Hematopoietic multipotent progenitor cell treated with erythropoietin and hydrocortisone succinate and interleukin-3 and kit ligand, for 8 days (in vitro differentiated cells): ENCODE measurements around the gene SH2D3C.
A peak's percentile ranks its signal among the peaks of the same experiment; 100 is the strongest.

Source experiments
- DNase-seq: peaks from one replicate; pipeline ENCODE4 v3.0.0-alpha.2; 2015

SH2D3C gene

GRCh38 chr9:127778280-127779135, at the start of gene SH2D3C:
Gene SH2D3C, minus strand, starts transcription at chr9:127778666. Its CDS starts 39 bp downstream, at chr9:127778627.
- no peak for DNase-seq

DNA sequence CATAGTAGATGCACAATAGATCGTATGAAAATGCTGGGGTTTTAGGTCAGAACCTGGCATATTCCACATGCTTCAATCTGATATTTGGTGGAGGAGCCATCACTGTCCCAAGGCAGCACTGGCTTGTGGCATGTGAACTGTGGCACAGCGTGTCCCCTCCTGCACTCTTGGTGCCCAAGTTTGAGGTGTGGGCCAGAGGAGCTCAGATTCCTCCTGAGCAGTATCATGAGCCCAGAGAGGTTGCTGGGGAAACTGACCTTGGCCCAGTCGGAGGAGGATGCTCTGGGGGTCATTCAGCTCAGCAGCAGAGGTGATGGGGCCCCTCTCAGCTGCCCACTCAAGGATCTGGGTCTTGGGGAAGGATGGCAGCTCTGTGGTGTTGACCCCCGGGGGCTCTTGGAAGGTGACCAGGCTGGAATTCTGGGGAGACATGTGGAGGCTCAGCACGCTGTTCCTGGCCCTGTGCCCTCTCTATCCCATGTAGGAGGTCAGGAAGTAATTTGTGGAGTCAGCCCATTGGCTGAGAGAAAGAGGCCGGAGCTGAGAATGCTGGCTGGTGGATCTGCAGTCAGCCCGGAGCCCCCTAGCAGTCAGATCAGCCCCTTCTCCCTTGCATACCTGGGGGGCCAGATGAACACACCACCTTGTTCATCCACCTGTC, 47.9 kb upstream of the SH2D3C start:
- no peak for DNase-seq

GRCh38 chr9:127825319-127826051, 47.0 kb upstream of the SH2D3C start:
- no peak for DNase-seq

GRCh38 chr9:127822108-127822507, 43.6 kb upstream of the SH2D3C start:
- DNase-seq: no peak

DNA sequence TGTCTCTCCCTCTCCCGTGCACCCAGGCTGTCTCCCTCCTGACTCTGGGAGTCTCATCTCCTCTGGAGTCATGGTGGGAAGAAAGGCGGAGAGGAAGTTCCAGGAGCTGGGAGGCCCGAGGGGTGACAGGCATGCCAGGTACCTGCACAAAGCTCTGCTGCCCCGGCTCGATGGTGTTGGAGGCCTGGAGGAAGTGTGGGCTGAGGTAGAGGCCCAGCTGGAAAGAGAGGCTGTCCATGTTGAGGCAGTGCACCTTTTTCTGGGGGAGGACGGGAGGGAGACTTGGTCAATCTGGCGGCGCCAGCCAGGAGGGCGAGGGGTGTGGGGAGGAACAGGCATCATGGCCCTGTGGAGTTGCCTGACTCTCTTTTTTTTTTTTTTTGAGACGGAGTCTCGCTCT, 40.1 kb upstream of the SH2D3C start:
- DNase-seq: no peak

GRCh38 chr9:127817881-127818434, 39.5 kb upstream of the SH2D3C start:
- no peak for DNase-seq

DNA sequence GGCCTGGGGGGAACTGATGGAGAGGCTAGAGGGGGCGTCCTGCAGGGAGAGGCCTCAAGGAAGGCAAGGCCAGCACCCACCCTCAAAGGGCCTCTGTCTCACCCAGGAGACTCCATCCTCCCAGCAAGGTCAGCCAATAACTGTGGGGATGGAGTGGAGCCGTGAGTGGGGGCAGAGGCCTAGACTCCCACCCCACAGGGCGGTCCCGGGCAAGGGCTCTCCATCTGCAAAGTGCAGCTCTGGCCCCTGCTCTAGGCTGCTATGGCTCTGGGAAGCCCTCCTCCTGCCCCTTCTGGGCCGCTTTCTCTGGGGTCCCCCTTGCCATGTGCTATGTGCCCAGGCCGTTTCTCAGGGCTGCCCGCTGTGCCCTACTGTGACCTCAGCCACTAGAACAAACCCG, 38.3 kb upstream of the SH2D3C start:
- no peak for DNase-seq

DNA sequence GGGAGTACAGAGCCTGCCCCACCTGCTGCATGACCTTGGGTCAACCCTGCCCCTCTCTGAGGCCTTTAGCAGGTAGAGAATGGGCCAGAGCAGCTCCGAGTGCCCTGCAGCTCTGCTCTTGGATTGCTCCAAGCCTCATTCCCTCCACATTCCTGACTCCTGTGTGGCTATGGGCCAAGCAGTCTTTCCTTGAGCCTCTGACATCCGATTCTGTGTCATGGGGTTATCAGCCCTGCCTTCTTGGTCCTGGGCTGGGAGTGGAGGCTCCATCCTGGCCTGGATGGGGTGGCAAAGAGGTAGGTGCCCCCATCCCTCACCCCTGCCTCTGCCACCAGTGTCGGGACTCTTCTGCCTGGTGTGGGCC, 37.9 kb upstream of the SH2D3C start:
- no peak for DNase-seq

DNA sequence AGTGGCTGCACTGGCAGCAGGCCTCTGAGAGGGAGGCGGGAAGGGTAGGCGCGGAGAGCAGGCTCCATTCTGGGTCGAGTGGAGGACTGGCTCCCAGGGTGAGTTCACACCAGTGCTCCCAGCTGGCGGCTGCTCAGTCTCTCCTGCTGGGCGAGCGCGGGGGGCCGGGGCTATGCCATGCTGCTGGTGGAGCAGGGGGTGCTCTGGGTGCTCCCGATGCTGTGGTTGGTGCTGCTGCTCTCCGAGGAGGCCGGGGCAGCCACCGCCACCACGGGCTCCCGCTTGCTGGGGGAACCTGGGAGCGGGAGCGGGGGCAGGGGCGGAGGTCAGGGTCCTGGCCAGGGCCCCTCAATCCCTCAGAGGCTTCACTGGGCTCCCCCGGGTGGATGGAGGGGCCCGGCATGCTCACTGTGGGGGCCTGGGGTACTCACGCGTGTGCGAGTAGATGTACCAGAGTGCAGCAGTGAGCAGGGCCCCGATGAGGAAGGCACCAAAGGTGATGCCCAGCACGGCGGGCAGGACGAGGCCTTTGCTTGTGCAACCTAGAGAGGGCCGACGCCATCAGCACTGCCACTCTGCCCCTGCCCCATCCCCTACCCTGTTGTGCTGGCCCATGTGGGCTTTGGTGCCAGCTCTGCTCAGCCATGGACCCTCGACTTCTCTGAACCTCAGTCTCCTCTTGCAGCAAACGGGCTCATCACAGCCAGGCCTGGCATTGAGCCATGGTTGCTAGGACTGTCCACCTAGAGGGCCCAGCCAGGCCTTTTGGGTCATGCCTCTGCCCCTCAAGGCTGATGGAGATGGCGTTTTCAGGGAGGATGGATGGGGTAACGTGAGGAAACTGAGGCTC, 37.3 kb upstream of the SH2D3C start:
- no peak for DNase-seq

GRCh38 chr9:127814619-127815511, 36.4 kb upstream of the SH2D3C start:
- DNase-seq: no peak

DNA sequence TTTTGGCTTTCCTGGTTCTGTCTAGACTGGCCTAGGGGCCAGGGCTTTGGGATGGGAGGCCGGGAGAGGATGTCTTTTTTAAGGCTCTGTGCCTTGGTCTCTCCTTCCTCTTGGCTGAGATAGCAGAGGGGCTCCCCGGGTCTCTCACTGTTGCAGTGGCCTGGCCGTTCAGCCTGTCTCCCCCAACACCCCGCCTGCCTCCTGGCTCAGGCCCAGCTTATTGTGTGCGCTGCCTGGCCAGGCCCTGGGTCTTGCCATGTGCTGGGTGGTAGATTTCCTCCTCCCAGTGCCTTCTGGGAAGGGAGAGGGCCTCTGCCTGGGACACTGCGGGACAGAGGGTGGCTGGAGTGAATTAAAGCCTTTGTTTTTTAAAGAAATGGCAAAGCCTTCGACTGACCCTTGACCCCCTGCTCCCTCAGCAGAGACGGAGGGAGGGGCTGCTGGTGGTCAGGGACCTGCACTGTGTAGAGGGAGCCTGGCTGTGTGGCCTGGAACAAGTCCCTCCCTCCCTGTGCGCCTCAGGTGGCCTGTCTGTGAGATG, 35.3 kb upstream of the SH2D3C start:
- peak; percentile 66 for DNase-seq

DNA sequence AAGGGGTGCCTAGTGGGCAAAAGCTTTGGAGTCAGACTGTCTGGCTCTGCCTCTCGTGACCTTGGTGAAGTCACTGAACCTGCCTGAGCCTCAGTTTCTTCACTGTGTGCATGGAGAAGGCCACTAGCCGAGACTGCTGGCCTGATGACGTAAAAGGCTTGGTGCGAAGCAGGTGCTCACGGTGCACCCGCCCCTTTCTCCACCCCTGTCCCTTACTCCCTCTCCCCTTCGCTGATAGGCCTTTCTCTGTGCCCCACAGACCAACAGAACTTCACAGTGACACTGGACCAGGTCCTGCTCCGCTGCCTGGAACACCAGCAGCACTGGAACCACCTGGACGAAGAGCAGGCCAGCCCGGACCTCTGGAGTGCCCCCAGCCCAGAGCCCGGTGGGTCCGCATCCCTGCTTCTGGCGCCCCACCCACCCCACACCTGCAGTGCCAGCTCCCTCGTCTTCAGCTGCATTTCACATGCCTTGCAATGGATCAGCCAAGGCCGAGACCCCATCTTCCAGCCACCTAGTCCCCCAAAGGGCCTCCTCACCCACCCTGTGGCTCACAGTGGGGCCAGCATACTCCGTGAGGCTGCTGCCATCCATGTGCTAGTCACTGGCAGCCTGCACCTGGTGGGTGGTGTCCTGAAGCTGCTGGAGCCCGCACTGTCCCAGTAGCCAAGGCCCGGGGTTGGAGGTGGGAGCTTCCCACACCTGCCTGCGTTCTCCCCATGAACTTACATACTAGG, 34.6 kb upstream of the SH2D3C start:
- DNase-seq: no peak

- DNase-seq: no peak
These were observed 33.5 kb upstream of the SH2D3C start for GRCh38 chr9:127812011-127812410.

GRCh38 chr9:127810378-127811187, 32.1 kb upstream of the SH2D3C start:
- no peak for DNase-seq

DNA sequence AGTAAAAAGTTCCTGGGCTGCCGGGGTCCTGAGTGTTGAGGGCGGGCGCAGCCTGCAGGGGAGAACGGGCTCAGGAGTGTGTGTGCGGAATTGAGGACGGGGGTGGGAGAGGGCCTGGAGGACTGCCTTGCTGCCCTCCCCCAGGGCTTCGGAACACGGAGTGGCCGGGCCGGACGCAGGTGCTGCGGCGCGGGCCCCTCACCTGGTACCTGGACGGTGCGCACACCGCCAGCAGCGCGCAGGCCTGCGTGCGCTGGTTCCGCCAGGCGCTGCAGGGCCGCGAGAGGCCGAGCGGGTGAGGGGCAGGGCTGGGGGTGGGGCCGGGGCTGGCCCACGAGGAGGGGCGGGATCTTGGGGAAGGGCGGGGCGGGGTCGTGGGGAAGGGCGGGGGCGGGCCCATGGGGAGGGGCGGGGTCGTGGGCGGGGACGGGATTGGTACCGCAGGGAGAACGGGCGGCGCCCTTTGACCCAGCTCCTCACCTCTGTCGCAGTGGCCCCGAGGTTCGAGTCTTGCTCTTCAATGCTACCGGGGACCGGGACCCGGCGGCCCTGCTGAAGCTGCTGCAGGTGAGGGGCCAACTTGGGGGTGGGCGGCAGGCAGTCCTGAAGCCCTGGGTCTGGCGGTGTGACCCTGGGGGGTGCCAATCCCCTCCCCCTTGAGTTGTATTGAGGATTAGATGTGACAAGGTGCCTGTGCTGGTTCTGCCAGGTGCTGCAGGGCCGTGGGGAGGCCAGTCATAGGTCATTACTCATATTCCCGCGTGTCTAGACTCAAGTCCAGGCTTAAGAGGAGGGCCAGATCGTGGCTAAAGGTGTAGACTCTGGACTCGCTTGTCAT, 31.3 kb upstream of the SH2D3C start:
- DNase-seq: peak; percentile 37

GRCh38 chr9:127809002-127809539, 30.6 kb upstream of the SH2D3C start:
- no peak for DNase-seq

DNA sequence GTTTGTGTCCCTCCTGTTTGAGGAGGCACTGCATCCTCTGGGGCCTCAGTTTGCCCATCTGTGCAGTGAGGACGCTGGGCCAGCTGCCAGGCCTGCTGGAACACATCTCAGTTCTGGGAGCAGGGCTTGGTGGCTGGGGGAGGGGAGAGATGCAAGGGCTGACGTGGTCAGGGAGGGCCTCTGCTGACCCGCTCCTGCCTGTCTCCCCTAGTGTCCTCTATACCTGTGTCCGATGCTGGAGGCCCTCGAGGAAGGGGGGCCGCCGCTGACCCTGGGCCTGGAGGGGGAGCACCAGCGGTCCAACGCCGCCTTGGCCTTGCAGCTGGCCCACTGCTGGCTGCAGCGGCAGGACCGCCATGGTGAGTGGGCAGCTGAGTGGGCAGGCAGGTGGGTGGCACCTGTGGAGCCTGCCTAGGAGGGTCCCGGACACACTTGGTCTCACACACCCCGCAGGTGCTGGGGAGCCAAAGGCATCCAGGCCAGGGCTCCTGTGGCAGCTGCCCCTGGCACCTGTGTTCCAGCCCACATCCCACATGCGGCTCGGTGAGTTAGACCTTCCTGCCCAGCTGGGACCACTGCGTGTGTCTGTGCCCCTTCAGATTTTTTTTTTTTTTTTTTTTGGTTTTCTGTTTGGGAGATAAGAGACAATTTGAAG, 30.0 kb upstream of the SH2D3C start:
- DNase-seq: no peak

DNA sequence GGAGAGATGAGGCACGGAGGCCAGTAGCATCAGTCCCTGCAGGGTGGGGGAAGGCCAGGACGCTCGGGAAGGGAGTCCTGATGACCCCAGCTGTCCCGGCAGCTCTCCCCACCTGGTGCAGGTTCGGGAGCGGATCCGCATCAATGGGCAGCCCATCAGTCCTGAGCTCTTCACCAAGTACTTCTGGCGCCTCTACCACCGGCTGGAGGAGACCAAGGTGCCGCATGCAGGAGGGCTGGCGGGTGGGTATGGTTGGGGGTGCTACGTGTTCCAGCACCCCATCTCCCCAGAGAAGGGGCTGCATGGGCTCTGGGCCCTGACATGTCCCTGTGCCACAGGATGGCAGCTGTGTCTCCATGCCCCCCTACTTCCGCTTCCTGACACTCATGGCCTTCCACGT, 28.4 kb upstream of the SH2D3C start:
- DNase-seq: no peak
